GM12874 (cell line): ENCODE results near the gene RBKS.

ENCODE experiments used
- CTCF ChIP-seq: IDR thresholded peaks from 2 replicates; pipeline ENCODE4 v1.5.1; 2011; ENCODE audit warnings: low read depth, mild to moderate bottlenecking, control low read depth, low read length, moderate library complexity; ENCODE audit not compliant: insufficient read depth

The RBKS gene

GRCh38 chr2:27811768-27812167 lies 78.4 kb downstream of the RBKS start:
- TF ChIP-seq CTCF = no peak

GRCh38 chr2:27810455-27810854 lies 79.7 kb downstream of the RBKS start:
- TF ChIP-seq CTCF = no peak

- TF ChIP-seq CTCF = no peak
Measured at GRCh38 chr2:27809761-27810241, 80.4 kb downstream of the RBKS start.

DNA sequence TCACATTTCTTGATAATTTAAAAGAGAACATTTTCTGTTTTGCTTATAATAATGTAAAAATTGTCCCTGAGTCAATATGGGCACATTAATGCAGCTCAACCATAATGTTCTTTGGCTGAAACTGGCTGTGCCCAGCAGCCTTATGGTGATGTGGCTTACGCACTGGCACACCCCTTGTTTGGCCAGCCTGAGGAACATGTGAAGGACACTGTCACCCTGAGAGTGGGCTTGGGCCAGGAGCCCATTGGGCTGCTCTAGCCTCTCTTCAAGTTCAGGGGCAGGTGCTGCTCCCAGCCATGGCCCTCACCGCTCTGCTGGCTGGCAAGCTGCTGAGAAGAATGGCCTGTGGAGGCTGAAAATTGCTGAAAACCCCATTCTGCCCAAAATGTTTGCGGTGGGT lies 81.2 kb downstream of the RBKS start:
- no peak for TF ChIP-seq CTCF

DNA sequence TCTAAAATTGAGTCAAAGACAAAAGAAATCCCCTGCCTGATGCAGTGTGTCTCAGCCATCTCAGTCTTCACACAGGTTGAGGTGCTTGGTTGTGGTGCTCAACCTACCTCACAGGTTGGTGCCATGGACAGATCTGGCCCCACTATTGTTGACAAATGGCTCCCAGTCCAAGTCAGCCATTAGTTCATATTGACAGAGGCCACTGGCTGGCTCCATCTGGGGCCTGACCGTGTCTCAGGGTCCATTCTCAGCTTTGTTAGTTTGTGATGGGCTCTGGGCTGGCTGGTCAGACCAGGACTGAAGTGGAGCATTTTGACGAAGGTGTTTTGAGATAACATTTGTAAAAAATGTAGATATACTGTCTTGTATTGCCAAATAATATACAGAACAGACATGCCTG lies 81.8 kb downstream of the RBKS start:
- TF ChIP-seq CTCF = no peak

GRCh38 chr2:27807476-27807875 lies 82.7 kb downstream of the RBKS start:
- peak; percentile 25; the same call in 1 of the 2 replicates for TF ChIP-seq CTCF

GRCh38 chr2:27806311-27807059 lies 83.7 kb downstream of the RBKS start:
- no peak for TF ChIP-seq CTCF
